NCI-H2171 treated with DMSO at 0.1 percent for 48 hours (cell line): ENCODE measurements around the gene GRID1.
"Not testable (repeated sequence)": the region's sequence is repeated elsewhere in the genome, so short reads cannot be mapped to it uniquely, and the experiment has no call there.

ENCODE experiments used
- DNase-seq: peaks from one replicate; lab custom pipeline; 2025; lab: John Stamatoyannopoulos, UW

Gene GRID1

DNA sequence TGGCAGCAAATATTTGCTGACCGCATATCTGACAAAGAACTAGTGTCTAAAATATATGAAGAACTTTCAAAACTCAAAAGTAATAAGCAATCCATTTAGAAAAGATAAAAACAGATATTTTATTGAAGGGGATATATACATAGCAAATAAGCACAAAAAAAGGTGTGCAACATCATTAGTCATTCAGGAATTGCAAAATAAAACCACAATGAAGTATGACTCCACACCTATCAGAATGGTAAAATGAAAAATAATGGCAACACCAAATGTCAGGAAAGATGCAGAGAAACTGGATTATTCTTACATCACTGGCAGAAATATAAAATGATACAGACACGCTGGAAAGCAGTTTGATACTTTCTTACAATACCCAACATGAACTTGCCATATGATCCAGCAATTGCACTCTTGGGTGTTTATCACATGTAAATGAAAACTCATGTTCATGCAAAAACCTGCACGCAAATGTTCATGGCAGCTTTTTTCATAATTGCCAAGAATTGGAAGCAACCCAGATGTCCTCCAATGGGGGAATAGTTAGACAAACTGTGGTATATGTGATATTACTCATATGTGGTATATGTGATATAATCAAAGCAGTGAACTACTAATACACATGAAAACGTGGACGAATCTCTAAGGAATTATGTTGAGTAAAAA, 645.5 kb downstream of the GRID1 start:
- DNase-seq: no peak

DNA sequence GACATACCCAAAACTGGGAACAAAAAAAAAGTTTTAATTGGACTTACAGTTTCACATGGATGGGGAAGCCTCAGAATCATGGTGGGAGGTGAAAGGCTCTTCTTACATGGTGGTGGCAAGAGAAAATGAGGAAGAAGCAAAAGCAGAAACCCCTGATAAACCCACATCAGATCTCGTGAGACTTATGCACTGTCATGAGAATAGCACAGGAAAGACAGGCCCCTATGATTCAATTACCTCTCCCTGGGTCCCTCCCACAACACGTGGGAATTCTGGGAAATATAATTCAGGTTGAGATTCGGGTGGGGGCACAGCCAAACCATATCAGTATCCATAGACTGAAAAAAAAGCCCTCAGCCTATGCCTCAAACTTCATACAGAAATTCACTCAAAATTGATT, 647.2 kb downstream of the GRID1 start:
- no peak for DNase-seq

DNA sequence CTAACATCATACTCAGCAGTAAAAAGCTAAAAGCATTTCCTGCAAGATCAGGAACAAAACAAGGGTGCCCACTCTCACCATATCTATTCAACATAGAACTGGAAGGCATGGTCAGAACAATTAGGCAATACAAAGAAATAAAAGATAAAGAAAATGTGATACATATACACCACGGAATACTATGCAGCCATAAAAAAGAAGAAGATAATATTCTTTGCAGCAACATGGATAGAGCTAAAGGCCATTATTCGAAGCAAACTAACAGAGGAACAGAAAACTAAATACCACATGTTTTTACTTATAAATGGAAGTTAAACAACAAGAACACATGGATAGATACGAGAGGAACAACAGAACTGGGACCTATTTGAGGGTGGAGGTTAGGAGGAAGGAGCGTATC, 652.7 kb downstream of the GRID1 start:
- no peak for DNase-seq

GRCh38 chr10:85702768-85703167, 663.8 kb downstream of the GRID1 start:
- no peak for DNase-seq

DNA sequence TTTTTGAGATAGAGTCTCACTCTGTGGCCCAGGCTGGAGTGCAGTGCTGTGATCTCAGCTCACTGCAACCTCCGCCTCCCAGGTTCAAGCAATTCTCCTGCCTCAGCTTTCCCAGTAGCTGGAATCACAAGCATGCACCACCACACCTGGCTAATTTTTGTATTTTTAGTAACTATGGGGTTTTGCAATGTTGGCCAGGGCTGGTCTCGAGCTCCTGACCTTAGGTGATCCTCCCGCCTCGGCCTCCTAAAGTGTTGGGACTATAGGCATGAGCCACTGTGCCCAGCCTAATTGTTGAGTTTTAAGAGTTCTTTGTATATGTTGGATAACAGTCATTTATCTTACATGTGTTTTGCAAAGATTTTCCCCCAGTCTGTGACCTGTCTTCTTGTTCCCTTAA, 667.5 kb downstream of the GRID1 start:
- DNase-seq: not testable (repeated sequence)

GRCh38 chr10:85696893-85697292, 669.7 kb downstream of the GRID1 start:
- no peak for DNase-seq

GRCh38 chr10:85682621-85683020, 684.0 kb downstream of the GRID1 start:
- no peak for DNase-seq

GRCh38 chr10:85679710-85680109, 686.9 kb downstream of the GRID1 start:
- DNase-seq: no peak

DNA sequence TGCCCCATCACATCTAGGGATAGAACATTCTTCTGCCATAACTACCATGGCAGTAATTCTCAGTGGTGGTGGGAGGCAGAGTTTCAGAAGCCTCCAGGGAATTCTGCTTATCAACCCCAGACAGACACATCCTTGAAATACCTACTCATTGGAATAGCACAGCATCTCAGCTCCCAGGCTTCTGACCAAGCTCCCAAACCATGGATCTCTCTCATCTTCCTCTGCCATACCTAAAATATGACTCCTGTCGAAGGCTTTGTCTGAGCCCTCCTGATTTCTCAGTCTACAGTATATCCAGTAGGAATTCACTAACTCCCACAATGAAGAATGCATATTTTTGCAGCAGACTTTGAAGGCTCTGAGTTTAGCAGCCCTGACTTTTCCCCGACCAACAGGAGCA, 687.5 kb downstream of the GRID1 start:
- no peak for DNase-seq

DNA sequence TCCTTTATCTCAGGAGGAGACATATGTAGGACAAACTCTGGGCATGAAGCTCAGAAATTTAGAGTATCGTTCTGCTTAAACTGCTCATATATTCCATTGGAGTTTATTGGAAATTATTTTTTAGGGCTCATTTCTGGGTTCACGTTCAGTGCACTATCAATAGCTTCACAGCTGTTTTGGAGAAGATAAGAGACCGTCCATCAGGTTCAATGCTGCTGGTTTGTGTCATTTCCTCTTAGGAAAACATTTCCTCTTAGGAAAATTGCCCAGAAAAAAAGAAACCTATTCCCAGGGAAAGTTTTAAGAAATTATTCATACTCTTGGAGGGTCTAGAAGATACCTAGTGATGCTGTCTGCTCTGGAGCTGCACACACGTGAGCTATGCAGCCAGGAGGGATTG, 691.7 kb downstream of the GRID1 start:
- DNase-seq: no peak

GRCh38 chr10:85673270-85673669, 693.3 kb downstream of the GRID1 start:
- DNase-seq: no peak

- no peak for DNase-seq
Measured at GRCh38 chr10:85671530-85671929, 695.1 kb downstream of the GRID1 start.

DNA sequence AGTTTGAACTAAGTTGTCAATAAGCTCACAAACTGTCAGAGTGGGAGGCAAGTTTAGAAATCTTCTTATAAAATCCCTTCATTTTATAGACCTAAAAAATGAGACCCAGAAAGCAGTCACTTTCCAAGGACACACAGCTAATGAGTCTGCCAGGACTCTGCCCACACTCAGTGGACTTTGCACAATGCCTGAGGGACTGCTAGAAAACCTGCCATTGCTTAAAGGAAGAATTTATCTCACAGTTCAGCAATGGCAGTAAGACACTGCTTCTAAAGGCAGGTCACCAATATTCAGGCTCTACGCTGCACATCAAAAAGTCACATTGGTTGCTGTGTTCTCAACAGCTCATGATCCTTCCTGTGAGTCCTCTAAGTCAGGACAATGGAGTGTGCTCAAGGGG, 698.1 kb downstream of the GRID1 start:
- DNase-seq: no peak

DNA sequence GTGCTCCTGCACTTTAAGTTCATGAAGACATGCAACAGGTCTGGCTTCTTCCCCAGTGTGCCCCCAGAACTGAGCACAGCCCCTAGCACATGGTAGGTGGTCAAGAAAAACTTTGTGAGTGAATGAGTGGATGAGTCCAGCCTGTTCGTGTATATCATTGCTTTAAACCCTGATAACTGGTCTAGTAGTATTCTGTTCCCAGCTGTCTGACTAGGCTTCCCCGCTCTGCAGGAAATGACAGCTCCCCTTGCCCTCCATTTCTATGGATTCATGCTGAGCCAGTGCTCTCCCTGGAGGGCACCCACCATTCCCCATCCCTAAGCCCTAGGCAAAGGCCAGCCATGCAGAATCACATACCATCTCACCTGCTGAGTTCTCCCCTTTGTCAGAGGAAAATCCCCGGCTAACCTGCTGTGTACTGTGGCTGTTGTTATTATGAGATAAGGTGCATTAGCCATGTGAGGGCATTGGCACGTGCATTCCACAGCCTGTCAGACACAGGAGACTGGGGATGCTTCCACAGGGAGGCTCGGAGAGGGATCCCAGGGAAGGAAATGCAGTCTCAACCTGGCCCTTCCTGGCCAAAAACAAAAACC, 698.9 kb downstream of the GRID1 start:
- no peak for DNase-seq

GRCh38 chr10:85666987-85667386, 699.6 kb downstream of the GRID1 start:
- no peak for DNase-seq

GRCh38 chr10:85666102-85666501, 700.5 kb downstream of the GRID1 start:
- DNase-seq: no peak

GRCh38 chr10:85665681-85666080, 700.9 kb downstream of the GRID1 start:
- DNase-seq: no peak

DNA sequence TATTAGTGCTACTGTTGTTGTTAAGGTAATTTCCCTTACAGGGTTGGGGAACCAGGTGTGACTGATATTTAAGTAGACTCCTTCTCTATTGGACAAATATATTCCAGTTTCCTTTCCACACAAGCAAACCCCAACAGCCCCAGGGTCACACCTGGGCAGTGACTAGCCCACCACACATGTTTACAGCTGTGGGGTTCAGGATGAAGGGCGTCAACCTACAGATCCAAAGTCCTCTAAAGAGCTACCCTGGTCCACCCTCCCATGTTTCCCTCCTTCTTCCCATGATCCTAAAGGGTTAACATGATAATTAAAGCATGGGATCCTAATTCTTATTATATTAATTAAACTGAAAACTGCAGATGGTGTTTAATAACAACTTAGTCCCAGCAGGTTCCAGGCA, 701.5 kb downstream of the GRID1 start:
- no peak for DNase-seq

- no peak for DNase-seq
Measured at GRCh38 chr10:85661123-85661522, 705.5 kb downstream of the GRID1 start.

GRCh38 chr10:85659331-85659730, 707.3 kb downstream of the GRID1 start:
- DNase-seq: no peak

GRCh38 chr10:85658518-85658917, 708.1 kb downstream of the GRID1 start:
- no peak for DNase-seq

DNA sequence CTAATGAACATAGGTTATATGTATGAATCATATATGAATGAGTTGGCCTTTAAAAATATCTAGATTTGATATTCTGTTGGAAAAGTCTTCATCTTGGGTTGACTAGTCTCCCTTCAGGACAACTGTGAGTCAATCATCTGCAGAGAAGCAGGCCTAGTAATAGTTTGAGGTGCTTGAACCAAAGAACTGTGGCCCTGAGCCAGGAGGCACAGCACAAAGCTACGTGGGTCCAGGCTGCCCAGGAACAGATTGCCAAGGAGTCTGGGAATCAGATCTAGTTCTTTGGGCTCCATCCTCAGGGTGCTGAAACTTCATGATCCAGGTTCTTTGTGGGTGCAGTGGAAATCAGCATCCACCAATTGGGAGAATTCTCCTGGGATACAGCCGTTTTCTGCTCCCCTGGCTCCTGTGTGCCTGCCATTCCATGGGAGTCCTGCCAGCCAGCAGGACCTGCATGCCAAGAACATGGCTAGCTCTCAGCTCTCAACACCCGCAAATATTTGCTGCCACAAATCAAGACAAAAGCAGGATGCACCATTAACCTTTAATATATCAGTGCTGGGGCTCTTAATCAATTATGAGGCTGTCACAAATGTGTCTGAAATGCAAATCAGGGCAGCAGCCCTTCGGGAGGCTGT, 709.0 kb downstream of the GRID1 start:
- DNase-seq: no peak

GRCh38 chr10:85655411-85655810, 711.2 kb downstream of the GRID1 start:
- no peak for DNase-seq

DNA sequence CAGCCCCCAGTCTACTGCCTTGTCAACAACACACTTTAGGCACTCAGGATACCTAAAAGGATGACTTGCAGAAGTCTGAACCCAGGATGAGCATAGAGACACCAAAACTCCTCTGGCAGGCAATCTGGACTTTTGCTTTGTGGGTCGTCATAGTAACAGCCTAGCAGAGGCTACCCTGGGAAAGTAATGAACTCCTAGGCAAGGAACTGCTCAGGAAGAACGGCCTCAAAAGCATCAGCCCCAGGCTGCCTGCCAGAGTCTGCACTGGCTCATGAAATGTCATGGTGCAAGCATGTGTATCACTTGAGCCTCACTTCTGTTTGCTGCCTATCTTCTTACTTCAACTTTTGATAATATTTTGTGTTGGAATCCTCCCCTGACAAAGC, 715.1 kb downstream of the GRID1 start:
- DNase-seq: no peak
